Neuronal stem cell (in vitro differentiated cells): Measurements from ENCODE around the gene SEPTIN5.

Experiments used
- DNase-seq: peaks from one replicate; pipeline ENCODE4 v3.0.0-alpha.2; 2013; ENCODE audit warnings: low spot score
- H2AFZ ChIP-seq: one replicate; pipeline ENCODE4 v1.6.1; 2013; ENCODE audit warnings: mild to moderate bottlenecking, low read length, inconsistent platforms
- H2AK5ac ChIP-seq: 2 replicates; pipeline ENCODE4 v1.6.1; 2013; ENCODE audit warnings: low read depth, mild to moderate bottlenecking, inconsistent platforms, low read length, moderate library complexity, mixed read lengths
- H2BK120ac ChIP-seq: 2 replicates; pipeline ENCODE4 v1.6.1; 2013; ENCODE audit warnings: low read depth, mild to moderate bottlenecking, inconsistent platforms, low read length, moderate library complexity, mixed read lengths
- H2BK12ac ChIP-seq: one replicate; pipeline ENCODE4 v1.6.1; 2013; ENCODE audit warnings: low read length, inconsistent platforms
- H2BK15ac ChIP-seq: 2 replicates; pipeline ENCODE4 v1.6.1; 2013; ENCODE audit warnings: mild to moderate bottlenecking, low read length, inconsistent platforms, mixed read lengths
- H2BK5ac ChIP-seq: one replicate; pipeline ENCODE4 v1.6.1; 2013; ENCODE audit warnings: inconsistent platforms, mild to moderate bottlenecking, low read length, moderate library complexity
- H3K14ac ChIP-seq: one replicate; pipeline ENCODE4 v1.6.1; 2013; ENCODE audit warnings: low read length, inconsistent platforms
- H3K18ac ChIP-seq: 2 replicates; pipeline ENCODE4 v1.6.1; 2013; ENCODE audit warnings: low read length, inconsistent platforms
- H3K23ac ChIP-seq: 2 replicates; pipeline ENCODE4 v1.6.1; 2013; ENCODE audit warnings: low read depth, mild to moderate bottlenecking, mixed read lengths, low read length, inconsistent platforms; ENCODE audit not compliant: poor library complexity
- H3K27ac ChIP-seq: replicated peaks from 3 replicates; pipeline ENCODE4 v1.5.1; 2013; ENCODE audit warnings: low read length, inconsistent platforms
- H3K27me3 ChIP-seq, 3 experiments: 2 replicates each; pipeline ENCODE4 v1.6.1; 2013; ENCODE audit warnings: low read length in 3 of 3, mild to moderate bottlenecking in 2 of 3, inconsistent platforms in 1 of 3, low read depth in 1 of 3, mixed read lengths in 1 of 3, moderate library complexity in 1 of 3; ENCODE audit not compliant: control insufficient read depth in 3 of 3, insufficient read depth in 3 of 3
- H3K36me3 ChIP-seq, 2 donors: replicated peaks in 1 of 2; 2 replicates each; pipeline ENCODE4 v1.6.1; 2013; ENCODE audit warnings: low read length in 2 of 2; ENCODE audit not compliant: control insufficient read depth in 2 of 2, insufficient read depth in 2 of 2
- H3K4ac ChIP-seq: 2 replicates; pipeline ENCODE4 v1.6.1; 2013; ENCODE audit warnings: inconsistent platforms, mild to moderate bottlenecking, low read length, moderate library complexity
- H3K4me1 ChIP-seq, 2 donors: 1 replicate in 1 of 2; 2 replicates in 1 of 2; pipeline ENCODE4 v1.6.1; 2013; ENCODE audit warnings: low read length in 2 of 2, low read depth in 1 of 2; ENCODE audit not compliant: control insufficient read depth in 2 of 2, insufficient read depth in 1 of 2
- H3K4me2 ChIP-seq: one replicate; pipeline ENCODE4 v1.6.1; 2013; ENCODE audit warnings: mild to moderate bottlenecking, low read length, inconsistent platforms; ENCODE audit not compliant: insufficient read depth, poor library complexity, severe bottlenecking
- H3K4me3 ChIP-seq, 2 donors: 2 replicates each; pipeline ENCODE4 v1.5.1; 2013; ENCODE audit warnings: low read length in 2 of 2, mild to moderate bottlenecking in 2 of 2, inconsistent platforms in 1 of 2, moderate library complexity in 1 of 2
- H3K79me1 ChIP-seq: one replicate; pipeline ENCODE4 v1.6.1; 2013; ENCODE audit warnings: low read depth, mild to moderate bottlenecking, inconsistent platforms, low read length, moderate library complexity
- H3K9ac ChIP-seq: one replicate; pipeline ENCODE4 v1.6.1; 2013; ENCODE audit warnings: mild to moderate bottlenecking, low read depth, low read length, inconsistent platforms; ENCODE audit not compliant: poor library complexity
- H3K9me3 ChIP-seq, 2 donors: replicated peaks in 1 of 2; 2 replicates each; pipeline versions ENCODE3 to v1.6.1; 2013; ENCODE audit warnings: low read length in 2 of 2, mild to moderate bottlenecking in 2 of 2, inconsistent platforms in 1 of 2, low read depth in 1 of 2, mixed read lengths in 1 of 2, moderate library complexity in 1 of 2; ENCODE audit not compliant: control insufficient read depth in 2 of 2, insufficient read depth in 1 of 2
- H4K8ac ChIP-seq: one replicate; pipeline ENCODE4 v1.6.1; 2013; ENCODE audit warnings: low read depth, mild to moderate bottlenecking, inconsistent platforms, low read length, moderate library complexity
- H4K91ac ChIP-seq: one replicate; pipeline ENCODE4 v1.6.1; 2013; ENCODE audit warnings: low read length, low read depth, mild to moderate bottlenecking, inconsistent platforms; ENCODE audit not compliant: poor library complexity
- WGBS, 2 donors: extraction: QIAGEN DNeasy Blood & Tissue Kit; methylation state at CpG; one replicate each; pipeline ENCODE4 v1.1.7; 2013; ENCODE audit warnings: missing lambda C conversion rate in 2 of 2, mixed read lengths in 1 of 2; ENCODE audit not compliant: insufficient read length in 2 of 2, insufficient replicate concordance in 1 of 2; ENCODE audit errors: extremely low coverage in 2 of 2; 5-methylcytosine and 5-hydroxymethylcytosine counted together

The SEPTIN5 gene

GRCh38 chr22:19679522-19680101, 34.7 kb upstream of the SEPTIN5 start:
- Histone ChIP-seq H3K79me1 (no peaks in the 10 kb centered on the region), H2BK120ac (no peak overlapping the region), H3K23ac (peak overlapping the region; percentile 90), H3K4me1 (peaks cover 6% of the 10 kb centered on the region in 2 donors), H3K14ac (no peak overlapping the region), H2BK15ac (peak overlapping the region; percentile 74), H4K8ac (no peak overlapping the region), H2BK5ac (no peak overlapping the region), H3K4ac (no peak overlapping the region), H3K4me3 (no peak overlapping the region), H4K91ac (no peak overlapping the region), H3K9me3 (no peaks in the 10 kb centered on the region), H3K4me2 (no peak overlapping the region), H2BK12ac (no peak overlapping the region), H3K18ac (peak overlapping the region; percentile 78), H3K27ac (no peak overlapping the region), H2AFZ (no peak overlapping the region), H2AK5ac (peak overlapping the region; percentile 30), H3K27me3 (no peaks in the 10 kb centered on the region), H3K9ac (no peak overlapping the region), H3K36me3 (no peaks in the 10 kb centered on the region)
- no peak for DNase-seq
- WGBS, 2 donors = no CpG with 5 or more reads among the region's 14 CpGs

GRCh38 chr22:19680287-19680881, 33.9 kb upstream of the SEPTIN5 start:
- H2BK15ac ChIP-seq = peak overlapping the region; percentile 76
- no peak overlapping the region for H3K4me3 ChIP-seq
- H2BK5ac ChIP-seq = no peak overlapping the region
- H2AK5ac ChIP-seq = peak overlapping the region; percentile 74
- no peaks in the 10 kb centered on the region for H3K27me3 ChIP-seq
- no peaks in the 10 kb centered on the region for H3K36me3 ChIP-seq
- H3K9ac ChIP-seq = no peak overlapping the region
- DNase-seq = no peak
- H3K23ac ChIP-seq = peak overlapping the region; percentile 62
- no peaks in the 10 kb centered on the region for H3K9me3 ChIP-seq
- no peak overlapping the region for H3K27ac ChIP-seq
- no peak overlapping the region for H2AFZ ChIP-seq
- H3K4me1 ChIP-seq = peaks cover 6% of the 10 kb centered on the region in 2 donors
- no peak overlapping the region for H3K4ac ChIP-seq
- H3K14ac ChIP-seq = no peak overlapping the region
- H3K18ac ChIP-seq = peak overlapping the region; percentile 48
- no peaks in the 10 kb centered on the region for H3K79me1 ChIP-seq
- H4K91ac ChIP-seq = no peak overlapping the region
- H2BK120ac ChIP-seq = no peak overlapping the region
- H4K8ac ChIP-seq = no peak overlapping the region
- no CpG with 5 or more reads among the region's 16 CpGs for WGBS, 2 donors
- no peak overlapping the region for H3K4me2 ChIP-seq
- H2BK12ac ChIP-seq = peak overlapping the region; percentile 76

DNA sequence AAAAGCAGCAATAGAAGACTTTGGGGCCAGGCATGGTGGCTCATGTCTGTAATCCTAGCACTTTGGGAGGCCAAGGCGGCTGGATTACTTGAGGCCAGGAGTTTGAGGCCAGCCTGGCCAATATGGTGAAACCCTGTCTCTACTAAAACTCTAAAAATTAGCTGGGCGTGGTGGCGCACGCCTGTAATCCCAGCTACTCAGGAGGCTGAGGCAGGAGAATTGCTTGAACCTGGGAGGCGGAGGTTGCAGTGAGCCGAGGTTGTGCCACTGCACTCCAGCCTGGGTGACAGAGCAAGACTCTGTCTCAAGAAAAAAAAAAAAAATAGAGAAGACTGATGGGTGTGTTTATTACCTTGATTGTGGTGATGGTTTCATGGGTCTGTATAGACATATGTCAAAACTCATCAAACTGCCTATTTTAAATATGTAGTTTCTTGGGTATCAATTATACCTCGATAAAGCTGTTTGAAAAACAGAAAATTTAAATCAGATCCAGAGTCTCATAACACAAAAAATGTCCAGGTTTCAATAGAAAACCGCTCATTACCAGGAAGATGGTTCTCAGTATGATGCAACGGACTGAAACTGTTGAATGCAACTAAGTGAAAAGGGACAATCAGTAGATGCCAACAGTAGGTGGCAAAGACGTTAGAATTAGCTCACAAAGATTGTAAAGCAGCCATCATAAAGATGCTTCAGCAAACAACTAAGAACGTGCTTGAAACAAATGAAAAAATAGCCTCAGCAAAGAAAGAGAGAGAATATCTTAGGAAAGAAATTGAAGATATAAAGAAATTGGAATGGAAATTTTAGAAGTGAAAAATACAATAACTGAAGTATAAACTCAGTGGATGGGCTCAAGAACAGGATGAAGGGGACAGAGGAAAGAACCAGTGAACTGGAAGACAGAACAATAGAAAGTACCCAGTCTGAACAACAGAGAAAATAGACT, 33.1 kb upstream of the SEPTIN5 start:
- H3K4me3 ChIP-seq = no peak overlapping the region
- H3K14ac ChIP-seq = no peak overlapping the region
- H3K27me3 ChIP-seq = no peaks in the 10 kb centered on the region
- no peaks in the 10 kb centered on the region for H3K9me3 ChIP-seq
- no peak overlapping the region for H2BK5ac ChIP-seq
- no peak overlapping the region for H3K4ac ChIP-seq
- no peak overlapping the region for H3K18ac ChIP-seq
- peak overlapping the region; percentile 74 for H2AK5ac ChIP-seq
- no peaks in the 10 kb centered on the region for H3K79me1 ChIP-seq
- H3K36me3 ChIP-seq = no peaks in the 10 kb centered on the region
- no peak overlapping the region for H4K8ac ChIP-seq
- DNase-seq = no peak
- H2BK15ac ChIP-seq = no peak overlapping the region
- H3K9ac ChIP-seq = no peak overlapping the region
- H3K4me1 ChIP-seq = peaks cover 6% of the 10 kb centered on the region in 2 donors
- no peak overlapping the region for H2BK120ac ChIP-seq
- H3K27ac ChIP-seq = no peak overlapping the region
- H3K23ac ChIP-seq = no peak overlapping the region
- no peak overlapping the region for H2BK12ac ChIP-seq
- H4K91ac ChIP-seq = no peak overlapping the region
- WGBS, 2 donors = no CpG with 5 or more reads among the region's 11 CpGs
- no peak overlapping the region for H3K4me2 ChIP-seq
- H2AFZ ChIP-seq = no peak overlapping the region

DNA sequence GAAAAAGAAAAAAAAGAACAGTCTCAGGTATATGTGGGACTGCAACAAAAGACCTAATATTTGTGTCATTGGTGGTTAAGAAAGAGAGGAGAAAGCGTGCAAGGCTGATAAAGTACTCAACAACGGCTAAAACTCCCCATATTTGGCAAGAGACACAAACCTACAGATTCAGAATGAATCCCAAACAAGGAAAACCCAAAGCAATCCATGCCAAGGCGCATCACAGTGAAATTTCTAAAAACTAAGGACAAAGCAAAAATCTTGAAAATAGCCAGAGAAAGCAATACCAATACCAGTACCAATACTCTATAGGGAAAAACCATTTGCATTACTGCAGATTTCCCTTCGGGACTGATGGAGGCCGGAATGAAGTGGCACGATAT, 32.4 kb upstream of the SEPTIN5 start:
- H2BK5ac ChIP-seq = no peak overlapping the region
- no peak overlapping the region for H2AK5ac ChIP-seq
- no peak overlapping the region for H3K14ac ChIP-seq
- H3K4me3 ChIP-seq = no peak overlapping the region
- no CpG with 5 or more reads among the region's 6 CpGs for WGBS, 2 donors
- H3K9ac ChIP-seq = no peak overlapping the region
- no peak overlapping the region for H2BK12ac ChIP-seq
- no peak overlapping the region for H3K23ac ChIP-seq
- H3K27me3 ChIP-seq = no peaks in the 10 kb centered on the region
- no peak overlapping the region for H4K8ac ChIP-seq
- H3K9me3 ChIP-seq = no peaks in the 10 kb centered on the region
- H2BK120ac ChIP-seq = no peak overlapping the region
- H3K4ac ChIP-seq = no peak overlapping the region
- no peaks in the 10 kb centered on the region for H3K79me1 ChIP-seq
- DNase-seq = no peak
- H4K91ac ChIP-seq = no peak overlapping the region
- H2AFZ ChIP-seq = no peak overlapping the region
- no peak overlapping the region for H2BK15ac ChIP-seq
- H3K4me1 ChIP-seq = peaks cover 6% of the 10 kb centered on the region in 2 donors
- H3K36me3 ChIP-seq = no peaks in the 10 kb centered on the region
- H3K27ac ChIP-seq = no peak overlapping the region
- H3K18ac ChIP-seq = no peak overlapping the region
- H3K4me2 ChIP-seq = no peak overlapping the region
